ENCODE results near the gene MFGE8.
"Not testable (repeated sequence)": the region's sequence is repeated elsewhere in the genome, so short reads cannot be mapped to it uniquely, and the experiment has no call there.

The MFGE8 gene, protein sequence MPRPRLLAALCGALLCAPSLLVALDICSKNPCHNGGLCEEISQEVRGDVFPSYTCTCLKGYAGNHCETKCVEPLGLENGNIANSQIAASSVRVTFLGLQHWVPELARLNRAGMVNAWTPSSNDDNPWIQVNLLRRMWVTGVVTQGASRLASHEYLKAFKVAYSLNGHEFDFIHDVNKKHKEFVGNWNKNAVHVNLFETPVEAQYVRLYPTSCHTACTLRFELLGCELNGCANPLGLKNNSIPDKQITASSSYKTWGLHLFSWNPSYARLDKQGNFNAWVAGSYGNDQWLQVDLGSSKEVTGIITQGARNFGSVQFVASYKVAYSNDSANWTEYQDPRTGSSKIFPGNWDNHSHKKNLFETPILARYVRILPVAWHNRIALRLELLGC
- total RNA-seq: 31.7 to 78.9 reads per million in 2 donors

DNA sequence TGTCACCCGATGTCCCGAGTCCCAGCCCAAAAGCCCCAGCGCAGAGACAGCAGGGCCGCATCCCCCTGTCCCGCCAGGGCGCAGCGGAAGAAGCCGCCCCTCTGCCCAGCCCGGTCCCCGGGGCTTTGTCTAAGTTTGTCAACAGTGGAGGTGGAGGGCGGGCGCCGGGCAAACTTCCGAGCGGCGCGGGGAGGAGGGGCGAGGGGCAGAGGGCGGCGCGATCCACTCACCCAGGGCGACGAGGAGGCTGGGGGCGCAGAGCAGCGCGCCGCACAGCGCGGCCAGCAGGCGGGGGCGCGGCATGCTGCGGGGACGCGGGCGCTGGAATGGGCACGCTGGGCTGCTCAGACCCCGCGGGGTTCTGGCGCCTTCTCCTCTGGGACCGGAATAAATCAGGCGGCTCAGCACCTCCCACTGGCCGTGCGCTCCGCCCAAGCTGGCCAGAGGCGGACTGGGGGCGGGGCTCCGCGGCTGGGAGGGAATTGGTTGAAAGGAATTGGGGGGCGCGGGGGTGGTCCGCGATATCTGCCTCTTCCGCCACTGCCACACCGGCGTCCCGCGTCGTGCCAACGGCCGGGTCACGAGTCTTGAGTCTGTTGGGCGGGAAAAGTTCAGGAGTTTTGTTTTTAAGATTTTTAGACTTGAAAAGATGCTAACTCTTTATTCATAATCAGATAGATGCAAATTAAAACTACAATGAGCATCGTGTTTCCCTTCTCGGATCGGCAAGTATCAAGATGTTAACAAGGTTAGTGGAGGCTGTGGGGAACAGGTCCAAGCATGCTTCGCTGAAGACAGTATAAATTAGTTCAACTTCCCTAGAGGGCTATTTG is at the start of gene MFGE8:
Gene MFGE8, minus strand, starts transcription at position 363 of the 833 bp plus-strand sequence. Its CDS starts 60 bp downstream, at position 303.
- DNase-seq: peak; percentile 46

DNA sequence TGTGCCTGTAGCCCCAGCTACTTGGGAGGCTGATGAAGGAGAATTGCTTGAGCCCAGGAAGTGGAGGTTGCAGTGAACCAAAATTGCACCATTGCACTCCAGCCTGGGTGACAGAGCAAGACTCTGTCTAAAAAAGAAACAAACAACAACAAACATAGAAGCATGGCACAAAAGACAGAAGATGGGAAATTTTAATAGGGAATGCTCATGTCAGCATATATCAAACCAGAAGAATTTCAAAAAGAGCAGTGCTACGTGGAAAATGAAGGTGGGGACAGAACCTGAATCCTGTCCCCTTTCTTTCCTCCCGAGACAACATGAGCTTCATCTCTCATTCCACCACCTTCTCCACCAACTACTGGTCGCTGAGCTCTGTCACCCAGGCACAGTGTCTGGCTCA is 46.3 kb upstream of the MFGE8 start:
- no peak for DNase-seq

DNA sequence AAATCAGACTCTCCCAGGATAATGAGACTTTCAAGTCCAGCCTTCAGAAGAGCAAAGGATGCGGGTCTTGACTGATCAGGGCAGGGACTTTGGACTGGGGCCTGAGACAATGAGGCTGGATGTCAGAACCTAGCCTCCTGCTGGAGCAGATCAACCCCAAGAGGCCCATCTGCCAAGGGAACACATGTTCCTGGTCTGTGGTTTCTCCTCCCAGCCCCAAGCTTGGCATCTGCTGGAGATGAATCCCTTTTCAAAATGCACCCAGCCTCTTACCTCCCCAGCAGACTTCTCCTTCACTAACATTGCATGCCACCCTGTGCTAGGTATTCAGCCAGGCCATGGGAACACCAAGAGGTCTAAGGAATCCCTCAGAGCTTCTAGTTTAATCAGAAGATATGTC is 43.7 kb upstream of the MFGE8 start:
- no peak for DNase-seq

DNA sequence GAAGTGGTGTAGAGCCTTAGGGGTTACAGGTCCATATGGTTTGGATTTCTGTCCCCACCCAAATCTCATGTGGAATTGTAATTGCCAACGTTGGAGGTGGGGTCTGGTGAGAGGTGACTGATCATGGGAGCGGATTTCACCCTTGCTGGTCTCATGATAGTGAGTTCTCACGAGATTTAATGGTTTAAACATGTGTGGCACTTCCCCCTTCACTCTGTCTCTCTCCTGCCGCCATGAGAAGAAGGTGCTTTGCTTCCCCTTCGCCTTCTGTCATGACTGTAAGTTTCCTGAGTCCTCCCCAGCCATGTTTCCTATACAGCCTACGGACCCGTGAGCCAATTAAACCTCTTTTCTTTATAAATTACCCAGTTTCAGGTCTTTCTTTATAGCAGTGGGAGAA is 43.1 kb upstream of the MFGE8 start:
- no peak for DNase-seq

DNA sequence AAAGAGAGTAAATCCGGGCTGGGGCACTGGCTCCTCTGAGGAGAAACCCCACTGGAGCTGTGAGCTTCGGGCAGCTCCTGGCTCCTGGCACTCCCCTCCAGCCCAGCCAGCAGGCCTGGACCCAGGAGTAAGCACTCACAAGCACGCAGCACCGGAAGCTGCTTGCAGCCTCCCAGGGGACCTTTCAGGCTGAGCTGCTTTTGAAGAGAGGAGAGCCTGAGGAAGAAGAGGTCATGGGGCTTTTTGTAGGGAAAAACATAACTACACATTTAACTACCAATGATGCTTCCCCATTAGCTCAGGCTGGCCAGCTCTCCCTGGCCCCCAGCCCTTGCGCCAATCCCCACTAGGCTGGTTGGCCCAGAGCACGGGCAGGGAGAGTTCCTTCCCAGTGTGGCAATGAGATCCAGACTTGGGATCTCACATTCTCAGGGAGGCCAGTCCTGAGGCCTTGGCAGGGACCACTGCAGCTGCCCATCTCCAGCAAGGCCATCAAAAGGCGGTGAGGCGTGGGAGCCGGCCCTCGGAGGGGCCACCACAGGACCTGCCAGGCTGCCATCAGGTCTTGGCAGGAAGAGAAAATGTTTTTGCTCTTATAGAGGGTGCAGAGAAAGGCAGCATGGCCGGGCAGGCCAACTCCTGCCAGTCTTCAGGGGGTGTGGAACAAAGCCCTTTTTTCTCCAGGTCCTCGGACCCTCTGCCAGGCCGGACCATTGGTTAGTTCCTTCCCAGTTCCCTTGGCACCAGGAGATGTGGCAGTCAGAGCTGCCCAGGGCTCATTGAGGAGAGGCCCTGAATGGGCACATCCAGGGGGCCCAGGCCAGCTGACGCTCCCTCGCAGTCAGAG is 41.5 kb upstream of the MFGE8 start:
- no peak for DNase-seq

DNA sequence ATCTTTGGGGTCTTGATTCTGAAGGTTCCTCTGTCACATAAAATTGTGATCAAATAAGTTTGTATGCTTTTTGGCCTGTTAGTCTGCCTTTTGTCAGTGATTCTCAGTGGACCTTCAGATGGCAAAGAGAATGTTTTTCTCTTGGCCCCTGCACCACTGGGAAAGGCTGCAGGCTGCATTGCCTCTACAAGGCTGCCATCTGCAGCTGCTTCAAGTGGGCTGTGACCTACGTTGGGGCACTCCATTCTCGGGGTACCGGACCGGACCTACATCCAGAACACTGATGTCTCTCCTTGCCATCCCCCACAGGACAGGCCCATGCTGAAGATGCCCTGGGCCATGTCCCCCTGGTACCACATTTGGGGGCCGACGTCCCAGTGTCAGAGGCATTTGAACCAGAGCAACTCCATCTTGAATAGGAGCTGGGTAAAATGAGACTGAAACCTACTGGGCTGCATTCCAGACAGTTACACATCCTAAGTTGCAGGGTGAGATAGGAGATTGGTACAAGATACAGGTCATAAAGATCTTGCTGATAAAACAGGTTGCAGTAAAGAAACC is 37.5 kb upstream of the MFGE8 start:
- DNase-seq: no peak

DNA sequence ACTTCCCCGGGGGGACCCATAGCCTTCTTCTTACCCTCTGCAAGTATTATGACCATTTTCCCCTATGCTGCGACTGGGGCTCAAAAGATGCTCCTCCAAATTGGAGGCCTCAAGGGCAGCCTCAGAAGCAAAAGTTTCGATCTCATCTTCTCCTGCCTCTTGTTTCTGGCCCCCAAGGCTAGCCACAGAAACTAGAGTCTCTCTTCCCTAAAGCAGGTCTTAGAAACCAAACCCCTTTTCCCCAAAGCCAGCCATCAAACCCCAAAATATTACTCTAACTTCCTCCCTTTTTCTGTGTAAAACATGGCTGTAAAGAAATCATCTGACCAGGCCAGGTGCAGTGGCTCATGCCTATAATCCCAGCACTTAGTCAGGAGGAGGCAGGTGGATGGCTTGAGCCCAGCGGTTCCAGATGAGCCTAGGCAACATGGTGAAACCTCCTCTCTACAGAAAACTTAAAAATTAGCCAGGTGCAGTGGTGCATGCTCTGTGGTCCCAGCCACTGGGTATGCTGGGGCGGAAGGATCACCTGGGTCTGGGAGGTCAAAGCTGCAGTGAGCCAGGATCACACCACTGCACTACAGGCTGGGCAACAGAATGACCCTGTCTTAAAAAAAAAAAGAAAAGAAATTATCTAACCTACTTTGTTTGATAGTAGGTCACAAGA is 36.7 kb upstream of the MFGE8 start:
- no peak for DNase-seq

DNA sequence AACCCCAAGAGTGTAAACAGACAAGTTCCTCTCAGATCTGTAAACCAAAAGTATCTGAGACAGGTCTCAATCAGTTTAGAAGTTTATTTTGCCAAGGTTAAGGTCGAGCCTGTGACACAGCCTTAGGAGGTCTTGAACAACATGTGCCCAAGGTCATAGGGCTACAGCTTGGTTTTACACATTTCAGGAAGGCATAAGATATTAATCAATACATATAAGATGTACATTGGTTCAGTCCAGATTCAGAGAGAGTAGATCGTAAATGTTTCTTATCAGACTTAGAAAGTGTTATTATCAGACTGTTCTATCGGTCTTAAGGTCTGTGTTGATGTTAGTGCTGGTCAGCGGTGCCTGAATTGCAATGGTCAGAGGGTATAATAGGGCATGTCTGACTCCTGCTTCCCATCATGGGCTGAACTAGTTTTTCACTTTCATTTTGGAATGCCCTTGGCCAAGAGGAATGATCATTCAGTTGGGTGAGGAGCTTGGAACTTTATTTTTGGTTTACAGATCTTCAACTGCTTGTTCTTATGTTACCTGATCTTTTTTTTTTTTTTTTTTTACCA is 27.0 kb upstream of the MFGE8 start:
- no peak for DNase-seq

DNA sequence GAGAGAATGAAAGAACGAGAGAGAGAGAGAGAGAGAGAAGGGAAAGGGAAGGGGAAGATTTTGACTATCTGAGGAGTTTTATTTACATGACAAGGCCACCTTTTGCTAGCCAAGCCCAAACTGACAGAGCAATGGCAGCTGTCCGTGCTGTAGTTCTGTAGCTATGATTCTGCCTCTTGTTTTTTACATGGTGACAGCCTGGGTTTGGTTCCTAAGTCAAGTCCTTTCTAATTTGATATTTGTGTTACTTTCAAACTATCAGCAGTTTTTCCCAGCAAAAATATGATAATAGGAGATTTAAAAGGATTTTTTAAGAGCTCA is 26.3 kb upstream of the MFGE8 start:
- DNase-seq: no peak

DNA sequence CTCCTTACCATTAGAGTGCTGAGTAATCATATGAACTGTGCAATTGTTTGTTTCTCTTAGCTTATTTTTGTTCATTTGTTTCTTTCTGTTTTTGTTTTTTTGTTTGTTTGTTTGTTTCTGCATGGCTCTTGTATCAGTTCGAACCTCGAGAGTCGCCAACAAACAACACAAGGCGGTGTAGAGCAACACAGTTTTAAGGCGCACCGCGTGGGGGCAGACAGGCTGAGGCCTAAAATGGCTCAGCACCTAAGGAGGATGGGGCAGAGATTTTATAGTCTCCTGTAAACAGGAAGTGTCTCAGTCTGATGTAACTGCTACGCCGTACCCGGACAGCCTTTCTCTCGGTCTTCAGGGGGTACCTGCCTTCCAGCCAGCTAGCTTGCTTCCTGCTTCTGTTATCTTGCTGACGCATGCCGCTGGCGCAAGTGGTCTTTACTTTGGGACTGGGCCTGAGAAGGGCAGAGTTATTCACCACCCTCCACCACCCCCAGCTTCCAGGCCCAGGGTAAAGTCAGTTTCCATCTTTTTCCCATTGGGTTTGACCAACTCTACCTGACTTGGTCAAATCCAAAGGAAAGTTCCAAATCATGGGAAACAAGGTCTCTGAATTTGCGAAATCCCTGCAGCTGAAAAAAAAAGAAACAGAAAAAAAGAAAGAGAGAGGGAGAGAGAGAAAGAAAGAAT is 25.8 kb upstream of the MFGE8 start:
- DNase-seq: no peak

DNA sequence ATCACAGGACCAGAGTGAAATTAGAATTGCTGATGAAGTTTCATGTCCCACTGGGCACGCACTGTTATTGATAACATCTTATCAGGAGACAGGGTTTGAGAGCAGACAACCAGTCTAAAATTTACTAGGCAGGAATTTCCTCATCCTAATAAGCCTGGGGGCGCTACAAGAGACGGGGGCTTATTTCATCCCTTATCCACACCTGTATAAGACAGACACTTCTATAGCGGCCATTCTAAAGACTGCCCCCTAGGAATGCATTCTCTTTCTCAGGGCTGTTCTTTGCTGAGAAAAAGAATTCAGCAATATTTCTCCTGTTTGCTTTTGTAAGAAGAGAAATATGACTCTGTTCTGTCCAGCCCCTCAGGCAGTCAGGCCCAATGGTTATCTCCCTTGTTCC is 21.3 kb upstream of the MFGE8 start:
- DNase-seq: not testable (repeated sequence)

DNA sequence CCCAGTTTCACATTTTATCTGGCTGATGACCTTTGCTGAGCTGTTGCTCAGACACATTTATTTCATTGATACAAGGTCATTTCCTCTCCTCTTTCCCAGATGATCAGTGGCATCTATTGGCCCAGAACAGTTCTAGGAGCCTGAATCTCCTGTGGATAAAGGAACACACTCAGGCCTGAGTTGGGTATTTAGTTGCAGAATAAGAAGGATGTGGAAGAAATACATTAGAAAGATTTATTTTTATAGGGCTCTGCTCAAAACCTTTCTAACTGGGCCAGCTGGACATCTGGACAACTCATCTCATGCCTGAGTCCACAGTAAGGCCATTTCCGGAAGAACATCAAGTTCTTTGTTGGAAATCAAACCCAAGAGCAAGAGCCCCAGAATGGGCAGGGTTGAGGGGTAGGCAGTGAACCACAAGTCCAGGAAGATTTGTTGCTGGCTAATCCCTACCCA is 19.7 kb upstream of the MFGE8 start:
- no peak for DNase-seq

DNA sequence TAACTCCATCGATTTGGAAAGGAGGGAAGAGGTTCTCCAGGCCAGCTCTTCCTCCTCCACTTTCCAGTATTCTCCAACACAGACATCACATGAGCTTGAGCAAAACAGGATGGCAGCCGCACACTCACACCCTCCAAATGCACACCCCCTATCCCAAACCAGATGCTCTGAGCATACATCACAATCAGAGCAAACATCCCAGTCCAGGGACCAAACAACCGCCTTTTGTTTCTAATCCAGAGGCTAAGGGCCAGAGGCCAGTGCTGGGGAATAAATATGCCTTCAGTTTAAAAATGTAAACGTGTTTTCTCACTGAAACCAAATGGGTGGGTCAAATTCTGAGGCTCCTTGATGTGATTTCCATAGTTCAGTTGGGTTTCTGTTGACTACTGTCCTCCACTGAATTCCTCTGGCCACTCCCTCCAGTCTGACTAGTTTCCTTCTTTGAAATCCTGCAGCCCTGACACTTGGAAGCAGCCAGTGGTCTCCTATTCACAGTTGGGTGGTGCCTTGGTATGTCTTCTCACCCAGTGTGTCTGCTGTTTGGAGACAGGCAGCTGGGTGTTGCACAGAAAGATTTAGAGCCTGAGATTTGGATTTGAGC is 19.2 kb upstream of the MFGE8 start:
- no peak for DNase-seq

DNA sequence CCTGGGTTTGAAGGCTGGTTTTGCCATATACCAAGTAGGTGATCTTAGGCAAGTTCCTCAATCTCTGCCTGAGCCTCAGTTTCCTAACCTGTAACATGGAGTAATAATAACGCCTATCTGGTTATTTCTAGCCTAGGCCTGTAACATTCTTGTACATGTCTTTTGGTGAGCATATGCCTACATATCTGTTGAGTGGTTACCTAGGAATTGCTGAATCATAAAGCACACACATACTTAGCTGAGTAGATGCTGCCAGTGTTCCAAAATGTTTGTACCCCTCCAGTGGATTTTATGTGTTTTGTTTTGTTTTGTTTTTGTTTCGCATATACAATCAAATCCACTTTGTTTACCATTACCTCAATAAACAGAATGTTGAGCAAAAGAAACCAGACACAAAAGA is 17.4 kb upstream of the MFGE8 start:
- DNase-seq: no peak

DNA sequence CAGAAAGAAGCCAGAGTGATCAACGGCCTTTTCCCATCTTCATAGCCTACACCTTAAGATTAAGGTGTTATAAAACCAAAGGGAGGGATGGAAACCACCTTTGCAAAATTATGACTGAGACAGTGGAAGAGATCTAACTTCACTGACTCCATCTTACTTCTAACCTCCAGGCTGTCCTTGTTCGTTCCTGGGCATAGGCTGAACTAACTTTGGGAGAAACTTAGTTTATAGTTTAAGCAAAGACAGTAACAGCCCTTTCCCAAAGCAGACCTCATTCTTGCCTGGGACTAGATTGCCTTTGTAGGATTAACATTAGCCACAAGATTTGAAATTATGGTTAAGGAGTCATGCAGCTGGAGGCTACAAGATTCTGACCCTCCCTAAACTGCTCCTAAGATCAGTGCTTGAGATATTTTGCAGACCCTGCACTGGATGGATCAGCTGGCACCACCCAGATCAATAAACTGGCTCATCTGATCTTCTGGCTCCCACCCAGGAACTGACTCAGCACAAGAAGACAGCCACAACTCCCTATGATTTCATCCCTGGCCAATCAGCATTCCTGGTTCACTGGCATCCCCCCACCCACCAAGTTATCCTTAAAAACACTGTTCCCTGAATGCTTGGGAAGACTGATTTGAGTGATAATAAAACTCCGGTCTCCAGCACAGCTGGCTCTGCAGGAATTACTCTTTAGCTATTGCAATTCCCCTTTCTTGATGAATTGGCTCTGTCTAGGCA is 16.3 kb upstream of the MFGE8 start:
- not testable (repeated sequence) for DNase-seq

DNA sequence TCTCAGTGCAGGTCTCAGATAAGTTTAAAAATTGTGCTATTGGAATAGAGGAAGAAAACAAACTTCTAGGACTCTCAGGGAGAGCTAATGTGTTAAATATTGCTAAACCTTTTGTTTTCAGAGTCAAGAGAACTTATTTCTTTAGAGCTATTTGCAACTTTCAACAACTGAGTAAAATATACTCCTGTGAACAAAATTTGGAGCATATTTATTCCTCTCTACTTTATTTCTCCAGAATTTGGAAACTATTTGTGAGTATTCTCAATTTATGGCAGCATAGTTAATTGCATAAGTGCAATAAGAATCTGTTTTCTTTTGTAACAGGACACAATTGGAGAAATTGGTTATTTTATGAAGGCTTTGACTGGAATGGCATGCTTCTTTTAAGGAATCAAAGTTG is 15.0 kb upstream of the MFGE8 start:
- DNase-seq: not testable (repeated sequence)

DNA sequence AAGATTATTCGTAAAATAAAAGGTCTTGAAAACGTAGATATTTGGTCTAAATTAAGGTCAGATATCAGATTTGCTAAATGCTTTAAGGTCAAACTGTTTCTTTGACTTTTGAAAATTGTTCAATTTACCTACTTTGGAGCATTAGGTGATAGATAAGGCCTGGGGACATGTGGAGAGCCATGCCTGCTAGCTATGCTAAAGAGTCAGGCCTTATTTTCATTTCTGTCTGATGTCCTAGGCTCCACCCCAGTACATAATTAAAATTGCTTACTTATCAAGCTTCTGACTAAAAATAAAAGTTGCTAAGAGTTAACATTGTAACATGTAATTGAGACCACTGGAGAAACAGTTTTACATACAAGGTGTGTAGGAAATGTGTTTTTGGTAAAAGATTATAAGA is 12.5 kb upstream of the MFGE8 start:
- not testable (repeated sequence) for DNase-seq

DNA sequence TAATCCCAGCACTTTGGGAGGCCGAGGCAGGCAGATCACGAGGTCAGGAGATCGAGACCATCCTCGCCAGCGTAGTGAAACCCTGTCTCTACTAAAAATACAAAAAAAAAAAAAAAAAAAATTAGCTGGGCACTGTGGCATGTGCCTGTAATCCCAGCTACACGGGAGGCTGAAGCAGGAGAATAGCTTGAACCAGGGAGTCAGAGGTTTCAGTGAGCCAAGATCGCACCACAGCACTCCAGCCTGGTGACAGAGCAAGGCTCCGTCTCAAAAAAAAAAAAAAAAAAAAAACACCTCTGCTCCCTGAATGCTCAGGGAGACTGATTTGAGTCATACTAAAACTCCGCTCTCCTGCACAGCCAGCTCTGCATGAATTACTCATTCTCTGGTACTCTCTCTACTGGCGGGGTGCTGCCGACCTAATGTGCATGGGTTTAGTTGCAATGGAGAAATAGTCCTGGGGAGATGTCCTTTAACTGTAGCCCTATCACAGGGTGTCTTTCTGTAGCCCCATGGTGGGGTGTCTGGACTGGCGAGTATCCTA is 7.8 kb upstream of the MFGE8 start:
- not testable (repeated sequence) for DNase-seq

DNA sequence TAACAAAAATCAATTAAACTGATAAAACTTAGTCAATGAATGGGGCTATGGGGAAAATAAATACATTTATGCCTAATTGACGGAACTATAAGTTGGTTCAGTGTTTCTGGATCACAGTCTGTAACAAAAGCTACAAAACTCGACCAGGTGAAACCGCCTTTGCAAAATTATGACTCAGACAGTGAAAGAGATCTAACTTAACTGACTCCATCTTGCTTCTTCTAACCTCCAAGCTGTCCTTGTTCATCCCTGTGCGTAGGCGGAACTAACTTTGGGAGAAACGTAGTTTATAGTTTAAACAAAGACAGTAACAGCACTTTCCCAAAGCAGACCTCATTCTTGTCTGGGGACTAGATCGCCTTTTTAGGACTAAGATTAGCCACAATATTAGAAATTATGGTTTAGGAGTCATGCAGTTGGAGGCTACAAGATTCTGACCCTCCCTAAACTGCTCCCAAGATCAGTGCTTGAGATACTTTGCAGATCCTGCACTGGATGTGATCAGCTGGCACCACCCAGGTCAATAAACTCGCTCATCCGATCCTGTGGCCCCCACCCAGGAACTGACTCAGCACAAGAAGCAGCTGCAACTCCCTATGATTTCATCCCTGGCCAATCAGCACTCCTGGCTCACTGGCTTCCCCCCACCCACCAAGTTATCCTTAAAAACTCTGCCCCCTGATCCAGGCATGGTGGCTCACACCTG is 7.2 kb upstream of the MFGE8 start:
- DNase-seq: no peak
